ENCODE measurements around the gene SYT11.
"Not testable (repeated sequence)": the region's sequence is repeated elsewhere in the genome, so short reads cannot be mapped to it uniquely, and the experiment has no call there.

The SYT11 gene

DNA sequence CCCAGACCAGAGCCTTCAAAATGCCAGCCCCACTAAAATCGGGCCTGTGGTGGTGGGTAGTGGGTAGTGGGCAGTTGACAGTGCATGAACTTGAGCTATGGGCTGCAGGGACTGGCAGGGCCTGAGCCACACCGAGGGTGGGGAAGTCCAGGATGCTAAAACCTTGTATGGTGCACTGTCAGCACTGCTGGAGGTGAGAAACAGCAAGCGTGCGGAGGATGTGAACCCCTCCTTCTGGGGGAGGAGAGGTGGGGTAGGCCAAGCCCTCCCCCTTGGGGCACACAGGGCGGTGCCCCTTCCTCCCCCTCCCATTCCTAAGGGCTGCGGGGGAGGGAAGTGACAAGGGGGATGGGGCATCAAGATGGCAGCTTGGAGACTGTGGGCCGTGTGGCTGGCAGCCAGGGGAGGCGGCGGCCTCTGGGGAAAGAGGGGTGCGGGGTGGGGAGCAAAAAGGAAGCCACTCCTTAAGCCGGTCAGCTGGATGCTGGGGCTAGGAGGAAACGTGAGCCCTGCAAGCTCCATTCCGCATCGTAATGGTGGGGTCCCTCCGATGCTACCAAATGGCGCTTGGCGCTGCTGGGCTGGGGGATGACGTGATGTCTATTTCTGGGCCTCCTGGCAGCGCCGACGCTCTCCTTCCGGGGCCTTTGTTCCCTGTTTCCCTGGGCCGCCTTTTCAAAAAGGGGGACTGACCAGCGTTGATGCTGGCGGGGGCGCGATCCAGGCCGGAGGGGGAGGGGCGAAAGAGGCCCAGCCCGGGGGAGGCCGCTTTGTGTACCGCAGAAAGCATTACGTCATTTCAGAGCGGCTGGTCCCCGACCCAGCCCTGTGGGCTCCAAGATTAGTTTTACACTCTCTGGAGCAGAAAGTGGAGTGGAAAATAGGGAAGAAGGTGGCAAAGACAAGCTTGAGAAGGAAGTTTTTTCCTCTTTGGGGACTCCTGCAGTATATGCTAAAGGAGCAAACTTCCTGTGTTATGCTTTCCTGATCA is 809 bp downstream of the SYT11 start:
- DNase-seq (ENCODE audit: low read depth in 2 of 2), result peak in 1 of 2 donors; percentile 14

DNA sequence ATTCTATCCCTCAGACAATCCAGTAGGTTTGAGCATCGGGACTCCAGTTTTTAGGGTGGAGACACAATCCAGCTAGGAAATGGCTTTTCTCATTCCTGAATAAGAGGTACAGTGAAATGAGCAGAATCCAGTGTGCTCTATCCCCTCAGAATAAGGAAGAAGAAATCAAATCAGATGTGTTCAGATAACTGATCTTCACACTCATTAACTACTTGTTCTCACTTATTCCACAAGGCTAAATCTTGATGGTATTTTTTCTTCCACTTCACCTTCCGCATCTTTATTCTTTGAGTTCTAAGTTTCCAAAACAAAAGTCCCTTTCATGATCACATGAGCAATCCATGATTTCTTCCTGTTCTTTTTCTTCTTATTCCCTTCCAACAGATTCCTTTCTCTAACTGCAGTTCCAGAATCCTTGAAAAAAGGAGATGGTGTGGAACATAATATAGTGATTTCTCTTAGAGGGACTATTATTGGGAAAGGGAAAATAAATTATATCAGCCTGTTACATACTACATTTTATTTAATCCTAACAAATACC is 1.7 kb downstream of the SYT11 start:
- DNase-seq (ENCODE audit: low read depth in 2 of 2), result no peak

DNA sequence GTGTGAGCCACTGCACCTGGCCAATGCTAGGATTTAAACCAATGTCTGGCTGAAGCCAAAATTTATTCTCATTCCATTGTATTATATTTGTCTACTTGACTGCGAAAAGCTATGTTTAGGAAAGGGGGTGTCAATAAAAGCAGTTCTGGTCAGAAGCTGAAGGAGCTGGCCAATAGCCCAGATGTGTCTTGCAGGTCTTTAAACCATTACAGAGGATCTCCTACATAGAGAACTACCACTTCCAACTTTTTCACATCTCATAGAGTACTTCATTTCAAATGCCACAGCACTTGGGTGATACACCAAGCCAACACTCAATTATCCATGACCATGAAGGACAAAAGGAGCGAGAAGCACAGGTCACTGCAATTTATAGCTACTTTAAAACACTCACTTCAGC is 2.5 kb downstream of the SYT11 start:
- DNase-seq (ENCODE audit: low read depth in 2 of 2), result no peak

DNA sequence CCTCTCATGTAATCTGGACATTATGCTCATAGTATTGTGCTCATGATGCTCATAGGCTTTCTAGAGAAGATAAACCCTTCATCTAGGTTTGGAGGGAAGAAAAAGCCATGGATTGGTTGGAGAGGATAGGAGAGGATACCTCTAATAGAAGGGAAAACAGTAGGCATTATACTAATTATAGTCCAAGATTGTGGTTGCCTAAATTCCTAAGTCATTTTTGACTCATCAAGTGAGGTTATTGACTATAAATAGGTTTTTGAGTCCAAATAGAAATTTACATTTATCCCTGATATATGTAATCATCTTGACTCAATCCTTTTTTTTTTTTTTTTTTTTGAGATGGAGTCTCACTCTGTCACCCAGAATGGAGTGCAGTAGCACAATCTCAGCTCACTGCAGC is 5.0 kb downstream of the SYT11 start:
- no peak for DNase-seq (ENCODE audit: low read depth in 2 of 2)

GRCh38 chr1:155867766-155868165 is 8.4 kb downstream of the SYT11 start:
- no peak for DNase-seq (ENCODE audit: low read depth in 2 of 2)

DNA sequence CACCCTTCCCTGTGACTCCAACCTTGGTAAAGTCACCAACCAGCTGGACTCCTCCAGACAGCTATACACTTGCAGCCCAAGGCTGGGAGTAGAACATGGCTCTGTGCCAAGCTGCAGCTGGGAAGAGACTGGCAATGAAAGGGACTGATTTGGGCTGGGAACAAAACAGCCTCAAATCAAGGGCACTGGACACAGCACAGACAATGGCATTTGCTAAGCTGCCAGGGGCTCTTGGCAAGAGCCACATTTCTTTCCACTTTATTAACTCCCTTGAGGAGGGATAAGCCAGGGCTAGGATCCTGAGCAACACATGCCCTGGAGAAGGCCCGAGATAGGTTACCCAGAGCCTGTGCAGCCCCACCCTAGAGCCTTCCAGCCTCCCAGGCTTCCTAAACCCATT is 12.0 kb downstream of the SYT11 start:
- no peak for DNase-seq (ENCODE audit: low read depth in 2 of 2)

GRCh38 chr1:155872527-155872926 is 13.2 kb downstream of the SYT11 start:
- DNase-seq (ENCODE audit: low read depth in 2 of 2), result no peak

DNA sequence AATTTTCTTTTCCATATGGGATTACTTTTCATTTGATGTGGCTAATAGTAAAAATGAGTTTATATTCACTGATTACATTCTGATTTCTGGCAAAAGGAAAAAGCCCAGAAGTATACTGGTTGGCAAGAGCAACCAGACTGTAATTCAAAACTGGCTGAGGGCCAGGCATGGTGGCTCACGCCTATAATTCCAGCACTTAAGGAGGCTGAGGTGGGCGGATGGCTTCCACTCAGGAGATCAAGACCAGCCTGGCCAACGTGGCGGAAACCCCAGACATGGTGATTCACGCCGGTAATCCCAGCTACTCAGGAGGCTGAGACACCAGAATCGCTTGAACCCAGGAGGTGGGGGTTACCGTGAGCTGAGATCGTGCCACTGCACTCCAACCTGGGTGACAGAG is 14.5 kb downstream of the SYT11 start:
- DNase-seq (ENCODE audit: low read depth in 2 of 2), result no peak

DNA sequence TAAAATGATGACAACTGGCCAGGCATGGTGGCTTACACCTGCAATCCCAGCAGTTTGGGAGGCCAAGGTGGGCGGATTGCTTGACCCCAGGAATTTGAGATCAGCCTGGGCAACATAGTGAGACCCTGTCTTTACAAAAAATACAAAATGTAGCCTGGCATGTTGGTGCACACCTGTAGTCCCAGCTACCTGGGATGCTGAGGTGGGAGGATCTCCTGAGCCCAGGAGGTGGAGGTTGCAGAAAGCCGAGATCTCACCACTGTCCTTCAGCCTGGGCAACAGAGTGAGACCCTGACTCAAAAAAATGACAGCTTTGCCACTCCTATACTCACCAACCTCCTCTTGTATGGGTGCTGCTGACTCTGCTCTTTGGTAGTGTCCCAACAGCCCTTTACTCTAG is 18.6 kb downstream of the SYT11 start:
- no peak for DNase-seq (ENCODE audit: low read depth in 2 of 2)

GRCh38 chr1:155880251-155880650 is 20.9 kb downstream of the SYT11 start:
- DNase-seq (ENCODE audit: low read depth in 2 of 2), result no peak

- no peak for DNase-seq (ENCODE audit: low read depth in 2 of 2)
Measured at GRCh38 chr1:155880950-155881349, 21.6 kb downstream of the SYT11 start.

GRCh38 chr1:155882235-155882634 is 22.9 kb downstream of the SYT11 start:
- DNase-seq (ENCODE audit: low read depth in 2 of 2), result no peak

GRCh38 chr1:155882766-155883165 is 23.4 kb downstream of the SYT11 start:
- no peak for DNase-seq (ENCODE audit: low read depth in 2 of 2)

- DNase-seq (ENCODE audit: low read depth in 2 of 2), result no peak
Measured at GRCh38 chr1:155884031-155884960, 24.9 kb downstream of the SYT11 start.

DNA sequence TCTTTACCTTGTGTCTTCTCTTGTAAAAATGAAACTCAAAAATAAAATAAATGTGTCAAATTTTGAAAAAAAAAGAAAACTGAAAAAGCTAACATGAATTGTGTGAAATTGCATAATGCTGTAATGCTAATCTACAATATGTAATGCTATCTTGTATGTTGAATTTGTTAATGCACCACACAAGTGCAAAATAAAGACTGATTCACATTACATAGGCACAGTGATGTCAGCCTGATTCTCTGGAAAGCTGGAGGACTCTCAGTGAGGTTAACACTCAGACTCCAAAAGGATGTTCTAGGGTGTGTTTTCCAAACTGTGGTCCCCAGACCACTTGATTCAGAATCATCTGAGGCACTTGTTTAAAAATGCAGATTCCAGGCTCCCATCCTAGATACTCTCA is 25.6 kb downstream of the SYT11 start:
- no peak for DNase-seq (ENCODE audit: low read depth in 2 of 2)

- no peak for DNase-seq (ENCODE audit: low read depth in 2 of 2)
Measured at GRCh38 chr1:155888481-155888880, 29.1 kb downstream of the SYT11 start.

DNA sequence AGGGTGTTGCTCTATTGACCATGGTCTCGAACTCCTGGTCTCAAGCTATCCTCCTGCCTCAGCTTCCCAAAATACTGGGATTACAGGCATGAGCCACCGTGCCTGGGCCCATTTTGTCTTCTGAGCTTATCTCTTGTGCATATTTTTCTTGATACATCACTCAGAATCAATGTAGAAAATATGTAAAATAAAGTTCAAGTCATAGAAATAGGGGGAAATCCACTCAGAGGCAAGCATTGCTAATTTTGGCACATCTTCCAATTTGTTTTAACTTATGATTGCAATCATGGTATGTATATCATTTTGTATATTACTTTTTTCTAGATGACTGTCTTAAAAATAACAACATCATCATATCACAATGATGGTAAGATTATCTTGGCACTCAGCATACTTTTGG is 30.2 kb downstream of the SYT11 start:
- DNase-seq (ENCODE audit: low read depth in 2 of 2), result no peak

GRCh38 chr1:155890251-155890650 is 30.9 kb downstream of the SYT11 start:
- no peak for DNase-seq (ENCODE audit: low read depth in 2 of 2)

DNA sequence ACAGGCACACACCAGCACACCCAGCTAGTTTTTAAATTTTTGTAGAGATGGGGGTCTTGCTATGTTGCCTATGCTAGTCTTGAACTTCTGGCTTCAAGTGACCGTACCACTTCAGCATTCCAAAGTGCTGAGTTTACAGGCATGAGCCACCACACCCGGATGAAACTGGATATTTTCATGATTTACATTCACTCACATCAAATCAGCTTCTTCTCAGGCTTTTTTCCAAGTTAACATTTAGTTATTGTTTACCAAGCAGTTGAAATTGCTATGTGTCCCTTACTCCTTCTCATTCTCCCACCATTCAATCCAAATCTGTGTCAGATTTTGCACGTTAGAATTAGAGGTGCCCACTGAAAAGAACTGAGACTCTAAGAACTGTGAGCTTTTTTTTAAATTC is 33.4 kb downstream of the SYT11 start:
- DNase-seq (ENCODE audit: low read depth in 2 of 2), result no peak

DNA sequence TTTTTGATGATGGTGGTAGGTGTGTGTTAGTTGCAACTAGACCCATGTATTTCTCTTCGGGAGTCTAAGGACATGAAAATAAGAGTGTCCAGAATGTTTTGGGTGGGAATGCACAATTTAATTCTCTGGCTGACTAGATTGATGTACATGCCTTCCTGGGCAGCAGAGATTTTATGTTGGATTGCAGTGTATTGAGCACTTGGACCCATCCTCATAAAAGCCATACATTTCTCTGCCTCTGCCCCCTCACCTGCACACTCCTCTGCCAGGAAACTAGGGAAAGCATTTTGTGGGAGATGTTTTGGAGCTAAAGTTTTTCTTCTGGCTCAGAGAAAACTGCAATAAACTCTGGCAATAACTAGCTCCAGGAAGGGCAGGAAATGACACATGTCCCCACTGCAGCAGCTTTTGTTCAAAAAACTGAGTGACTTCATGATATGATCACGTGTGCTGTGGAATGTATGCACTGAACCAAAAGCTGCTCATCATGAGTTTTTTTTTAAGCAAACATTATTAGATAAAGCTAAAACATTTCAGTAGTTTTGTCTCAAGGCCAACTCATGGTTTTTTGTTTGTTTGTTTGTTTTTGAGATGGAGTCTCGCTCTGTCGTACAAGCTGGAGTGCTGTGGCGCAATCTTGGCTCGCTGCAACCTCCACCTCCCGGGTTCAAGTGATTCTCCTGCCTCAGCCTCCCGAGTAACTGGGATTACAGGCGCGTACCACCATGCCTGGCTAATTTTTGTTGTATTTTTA is 34.2 kb downstream of the SYT11 start:
- DNase-seq (ENCODE audit: low read depth in 2 of 2), result no peak

DNA sequence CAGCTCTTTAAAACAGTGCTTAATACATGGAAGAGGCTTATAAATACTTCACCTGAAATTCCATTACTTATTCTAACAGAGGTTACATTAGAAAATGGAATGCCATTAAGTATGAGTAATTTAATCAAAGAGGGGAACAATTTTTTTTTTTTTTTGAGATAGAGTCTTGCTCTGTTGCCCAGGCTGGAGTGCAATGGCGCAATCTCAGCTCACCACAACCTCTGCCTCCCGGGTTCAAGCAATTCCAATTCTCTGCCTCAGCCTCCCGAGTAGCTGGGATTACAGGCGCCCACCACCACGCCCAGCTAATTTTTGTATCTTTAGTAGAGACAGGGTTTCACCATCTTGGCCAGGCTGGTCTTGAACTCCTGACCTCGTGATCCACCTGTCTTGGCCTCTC is 36.2 kb downstream of the SYT11 start:
- DNase-seq (ENCODE audit: low read depth in 2 of 2), result not testable (repeated sequence)

DNA sequence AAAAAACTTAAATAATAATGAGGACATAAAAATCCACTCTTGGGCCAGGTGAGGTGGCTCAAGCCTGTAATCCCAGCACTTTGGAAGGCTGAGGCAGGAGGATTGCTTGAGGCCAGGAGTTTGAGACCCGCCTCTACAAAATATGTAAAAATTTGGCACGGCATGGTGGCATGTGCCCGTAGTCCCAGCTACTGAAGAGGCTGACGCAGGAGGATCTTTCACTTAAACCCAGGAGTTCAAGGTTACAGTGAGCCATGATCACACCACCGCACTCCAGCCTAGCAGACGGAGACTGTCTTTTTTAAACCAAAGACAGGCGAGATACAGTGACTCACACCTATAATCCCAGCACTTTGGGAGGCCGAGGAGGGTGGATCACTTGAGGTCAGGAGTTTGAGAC is 37.1 kb downstream of the SYT11 start:
- not testable (repeated sequence) for DNase-seq (ENCODE audit: low read depth in 2 of 2)

Data from stimulated activated CD8-positive, alpha-beta memory T cell treated with anti-CD3 and anti-CD28 coated beads, Interleukin-7, amount 100 ng/mL, for 1 hour (primary cell).